Coronary artery (tissue), 2 donors: ENCODE measurements around the gene CCPG1.

Experiments
- DNase-seq: peaks from one replicate; pipeline ENCODE4 v3.0.0-alpha.2; 2017; ENCODE audit warnings: low spot score
- H3K27ac ChIP-seq, 2 donors: fragments of 200-600 bp; sonication (generic); one replicate each; pipeline ENCODE4 v1.5.1; 2016 to 2019
- H3K4me3 ChIP-seq: fragments of 200-600 bp; sonication (generic); 2 replicates; pipeline ENCODE4 v1.5.1; 2016; ENCODE audit warnings: mild to moderate bottlenecking, moderate library complexity
- CTCF ChIP-seq: fragments of 200-600 bp; sonication (generic); IDR thresholded peaks from one replicate; pipeline ENCODE4 v1.5.1; 2019; ENCODE audit warnings: antibody characterized with exemption

The CCPG1 gene

GRCh38 chr15:55372701-55373440, 35.3 kb downstream of the CCPG1 start:
- no peak for DNase-seq
- Histone ChIP-seq H3K4me3 (no peak overlapping the region), H3K27ac (no peak overlapping the region)
- no peak for TF ChIP-seq CTCF

- no peak overlapping the region for H3K4me3 ChIP-seq
- no peak for DNase-seq
- H3K27ac ChIP-seq, result no peak overlapping the region
- TF ChIP-seq CTCF, result no peak
Measured at GRCh38 chr15:55366981-55367380, 41.2 kb downstream of the CCPG1 start.

- no peak for TF ChIP-seq CTCF
- Histone ChIP-seq H3K4me3 (no peak overlapping the region), H3K27ac (no peak overlapping the region)
- no peak for DNase-seq
Measured at GRCh38 chr15:55362641-55363040, 45.5 kb downstream of the CCPG1 start.

- TF ChIP-seq CTCF, result no peak
- DNase-seq, result no peak
- Histone ChIP-seq H3K27ac (no peak overlapping the region), H3K4me3 (no peak overlapping the region)
Measured at GRCh38 chr15:55361048-55361447, 47.1 kb downstream of the CCPG1 start.

GRCh38 chr15:55360256-55360655, 47.9 kb downstream of the CCPG1 start:
- DNase-seq, result no peak
- Histone ChIP-seq H3K27ac (peak overlapping the region in 1 of 2 donors; percentile 30), H3K4me3 (no peak overlapping the region)
- no peak for TF ChIP-seq CTCF

- DNase-seq, result no peak
- no peak overlapping the region for H3K27ac ChIP-seq
- TF ChIP-seq CTCF, result no peak
- no peak overlapping the region for H3K4me3 ChIP-seq
Measured at GRCh38 chr15:55358471-55358870, 49.7 kb downstream of the CCPG1 start.

- no peak for DNase-seq
- TF ChIP-seq CTCF, result no peak
- Histone ChIP-seq H3K4me3 (no peak overlapping the region), H3K27ac (no peak overlapping the region)
Measured at GRCh38 chr15:55357774-55358173, 50.4 kb downstream of the CCPG1 start.
